PC-3 (cell line): ENCODE measurements around the gene PREP. TPM values are rescaled to one million over a fixed set of nuclear protein-coding genes. Genes with fewer than 3 reads are reported as not detected.

Experiments used
- ATAC-seq: fragments of 200-7000 bp; cut with Tn5 transposase; 2 replicates; pipeline ENCODE4 v1.9.1; 2020; ENCODE audit warnings: mild to moderate bottlenecking, moderate library complexity
- BruUV-seq: library from RNA; stranded (reverse); fragments of 400-500 nt; replicated peaks from 2 replicates; lab custom pipeline; 2021; lab: Mats Ljungman, UMichigan
- CTCF ChIA-PET: fragments of 300-600 bp; sonication (Branson Sonifier 250); formaldehyde crosslinking; loops from one replicate; lab custom pipeline; 2022; ENCODE audit warnings: antibody characterized with exemption; lab: Charles Lee
- POLR2A ChIA-PET: fragments of 300-600 bp; sonication (Branson Sonifier 250); formaldehyde crosslinking; loops from one replicate; lab custom pipeline; 2022; ENCODE audit warnings: antibody characterized with exemption; ENCODE audit not compliant: unreplicated experiment; lab: Charles Lee
- DNase-seq: peaks from one replicate; pipeline ENCODE4 v3.0.0-alpha.2; 2015
- H2AFZ ChIP-seq: fragments of 300-600 bp; sonication (generic); 2 replicates; pipeline ENCODE4 v1.6.0; 2016; ENCODE audit warnings: antibody characterized with exemption, low read length
- H3F3A ChIP-seq: fragments of 300-600 bp; sonication (generic); one replicate; pipeline ENCODE4 v1.6.0; 2017; ENCODE audit warnings: antibody characterized with exemption, low read length, control low read depth, mild to moderate bottlenecking; ENCODE audit not compliant: unreplicated experiment
- H3K27ac ChIP-seq: fragments of 300-600 bp; sonication (generic); 2 replicates; pipeline ENCODE4 v1.5.1; 2016; ENCODE audit warnings: mild to moderate bottlenecking, low read length
- H3K27me3 ChIP-seq: fragments of 300-600 bp; sonication (generic); 2 replicates; pipeline ENCODE4 v1.6.1; 2016; ENCODE audit warnings: low read length, mixed read lengths
- H3K36me3 ChIP-seq: fragments of 300-600 bp; sonication (generic); 2 replicates; pipeline ENCODE4 v1.6.1; 2016; ENCODE audit warnings: low read depth, mixed run types, low read length, mixed read lengths
- H3K4me1 ChIP-seq: fragments of 300-600 bp; sonication (generic); 2 replicates; pipeline ENCODE4 v1.5.1; 2016; ENCODE audit warnings: low read length; ENCODE audit not compliant: insufficient read depth
- H3K4me2 ChIP-seq: fragments of 300-600 bp; sonication (generic); 2 replicates; pipeline ENCODE4 v1.6.0; 2016; ENCODE audit warnings: low read length
- H3K4me3 ChIP-seq: fragments of 300-600 bp; sonication (generic); 2 replicates; pipeline ENCODE4 v1.5.1; 2016; ENCODE audit warnings: mild to moderate bottlenecking, low read length, mixed read lengths
- H3K79me2 ChIP-seq: fragments of 300-600 bp; sonication (generic); 2 replicates; pipeline ENCODE4 v1.6.1; 2017; ENCODE audit warnings: low read length, mixed read lengths
- H3K9ac ChIP-seq: fragments of 300-600 bp; sonication (generic); 2 replicates; pipeline ENCODE4 v1.6.0; 2016; ENCODE audit warnings: mild to moderate bottlenecking, low read length
- H3K9me2 ChIP-seq: fragments of 300-600 bp; sonication (generic); replicated peaks from 2 replicates; pipeline ENCODE4 v1.6.1; 2016; ENCODE audit warnings: mixed run types, low read length, mixed read lengths
- H3K9me3 ChIP-seq: fragments of 300-600 bp; sonication (generic); 2 replicates; pipeline ENCODE4 v1.6.1; 2016; ENCODE audit warnings: low read length, mixed read lengths
- H4K20me1 ChIP-seq: fragments of 300-600 bp; sonication (generic); 2 replicates; pipeline ENCODE4 v1.6.1; 2016; ENCODE audit warnings: low read length, mixed read lengths
- CTCF ChIP-seq: fragments of 300-600 bp; sonication (generic); conservative IDR thresholded peaks from 2 replicates; pipeline ENCODE4 v1.5.1; 2017; ENCODE audit warnings: antibody characterized with exemption, low read depth, mild to moderate bottlenecking, low read length
- EZH2 ChIP-seq: fragments of 300-600 bp; sonication (generic); IDR thresholded peaks from one replicate; pipeline ENCODE4 v1.6.1; 2017; ENCODE audit warnings: antibody characterized with exemption, mild to moderate bottlenecking, low read length; ENCODE audit not compliant: unreplicated experiment
- EZH2phosphoT487 ChIP-seq: fragments of 300-600 bp; sonication (generic); IDR thresholded peaks from 2 replicates; pipeline ENCODE4 v1.6.1; 2018; ENCODE audit warnings: mild to moderate bottlenecking, antibody characterized with exemption, low read length, borderline replicate concordance
- intact Hi-C: fragments of 100-400 bp; cut with micrococcal nuclease; formaldehyde crosslinking; loops from 2 replicates; pipeline ENCODE4 v1.9.0; 2023
- total RNA-seq: library from RNA; depleted of rRNA; stranded (reverse); fragments of >200 nt; gene quantifications from 2 replicates; pipeline ENCODE4 v1.2.3, GENCODE V29; 2014

Gene PREP
- total RNA-seq, 1 experiment from 2014 or later: 16.9 TPM

GRCh38 chr6:105304366-105304765, 98.5 kb downstream of the PREP start:
- ATAC-seq (no peak), DNase-seq (no peak)
- ChIA-PET CTCF (no interaction called here), POLR2A (no interaction called here)
- H4K20me1 ChIP-seq: no peaks in the 10 kb centered on the region
- H3K4me3 ChIP-seq: no peak overlapping the region
- no peak overlapping the region for H3K9ac ChIP-seq
- TF ChIP-seq CTCF (no peak), EZH2 (no peak), EZH2phosphoT487 (no peak)
- intact Hi-C loops: loop anchor here (10.0 kb wide), 1 partner anchor 310 kb away; no protein-coding TSS in a partner anchor
- no peaks in the 10 kb centered on the region for H3K9me2 ChIP-seq
- no peaks in the 10 kb centered on the region for H3F3A ChIP-seq
- no TSS peak for BruUV-seq
- no peak overlapping the region for H3K4me2 ChIP-seq
- no peaks in the 10 kb centered on the region for H3K79me2 ChIP-seq
- H3K27me3 ChIP-seq: no peaks in the 10 kb centered on the region
- no peak overlapping the region for H3K27ac ChIP-seq
- H2AFZ ChIP-seq: no peak overlapping the region
- no peaks in the 10 kb centered on the region for H3K9me3 ChIP-seq
- H3K4me1 ChIP-seq: peaks cover 10% of the 10 kb centered on the region; the same call in 1 of the 2 replicates
- H3K36me3 ChIP-seq: no peaks in the 10 kb centered on the region

- peak; percentile 34 for DNase-seq
- ChIA-PET POLR2A (no interaction called here), CTCF (interaction anchor here (0.7 to 1.3 kb wide), 2 partner anchors 61 to 126 kb away, joined by 4 to 6 read pairs; no protein-coding TSS in a partner anchor)
- H3K27me3 ChIP-seq: no peaks in the 10 kb centered on the region
- peak; percentile 72 for ATAC-seq
- BruUV-seq: no TSS peak
- intact Hi-C loops: loop anchor here (2.0 to 10.0 kb wide), 3 partner anchors 124 to 308 kb away; no protein-coding TSS in a partner anchor
- TF ChIP-seq EZH2phosphoT487 (no peak), CTCF (peak; percentile 58), EZH2 (no peak)
- H3K27ac ChIP-seq: peak overlapping the region; percentile 47
- H3K9me2 ChIP-seq: no peaks in the 10 kb centered on the region
- H3K9ac ChIP-seq: peak overlapping the region; percentile 23; the same call in 1 of the 2 replicates
- peak overlapping the region; percentile 77 for H3K4me2 ChIP-seq
- no peaks in the 10 kb centered on the region for H4K20me1 ChIP-seq
- no peaks in the 10 kb centered on the region for H3K9me3 ChIP-seq
- H3K4me1 ChIP-seq: peaks cover 10% of the 10 kb centered on the region; the same call in 1 of the 2 replicates
- H3K36me3 ChIP-seq: no peaks in the 10 kb centered on the region
- no peaks in the 10 kb centered on the region for H3K79me2 ChIP-seq
- H2AFZ ChIP-seq: peak overlapping the region; percentile 72
- no peaks in the 10 kb centered on the region for H3F3A ChIP-seq
- H3K4me3 ChIP-seq: peak overlapping the region; percentile 34; the same call in 1 of the 2 replicates
Observed at GRCh38 chr6:105302617-105303128, 100.2 kb downstream of the PREP start.
